Transverse colon (tissue), 4 donors: Measurements from ENCODE around the gene GSG1L. TPM values are rescaled to one million over a fixed set of nuclear protein-coding genes. Genes with fewer than 3 reads are reported as not detected.

Source experiments
- DNase-seq: peaks from one replicate; pipeline ENCODE4 v3.0.0-alpha.2; 2019
- H3K27ac ChIP-seq, 4 donors: fragments of 200-600 bp; sonication (generic); 2 replicates each; pipeline ENCODE4 v1.5.1; 2016 to 2018; ENCODE audit warnings: inconsistent platforms in 4 of 4
- H3K27me3 ChIP-seq: fragments of 200-600 bp; sonication (generic); 2 replicates; pipeline ENCODE4 v1.5.1; 2017; ENCODE audit warnings: inconsistent platforms
- H3K36me3 ChIP-seq, 4 donors: fragments of 200-600 bp; sonication (generic); 2 replicates each; pipeline ENCODE4 v1.5.1; 2017 to 2019; ENCODE audit warnings: inconsistent platforms in 4 of 4
- H3K4me1 ChIP-seq, 4 donors: fragments of 200-600 bp; sonication (generic); 2 replicates each; pipeline ENCODE4 v1.5.1; 2017 to 2020; ENCODE audit warnings: inconsistent platforms in 4 of 4
- H3K4me3 ChIP-seq, 4 donors: fragments of 200-600 bp; sonication (generic); 1 replicate in 1 of 4; 2 replicates in 3 of 4; pipeline versions ENCODE4 v1.5.1 to v1.6.1; 2017 to 2019; ENCODE audit warnings: inconsistent platforms in 4 of 4
- H3K9me3 ChIP-seq, 2 donors: fragments of 200-600 bp; sonication (generic); 2 replicates each; pipeline ENCODE4 v1.5.1; 2017 to 2019; ENCODE audit warnings: inconsistent platforms in 2 of 2
- EP300 ChIP-seq: sonication (generic); formaldehyde crosslinking; IDR thresholded peaks from one replicate; pipeline ENCODE4 v1.6.1; 2017; ENCODE audit warnings: antibody characterized with exemption, low read depth
- POLR2A ChIP-seq: fragments of 450-650 bp; IDR thresholded peaks from one replicate; pipeline ENCODE4 v1.6.1; 2016; ENCODE audit warnings: antibody characterized with exemption, mild to moderate bottlenecking, moderate library complexity
- POLR2AphosphoS5 ChIP-seq, 3 donors: sonication (generic); formaldehyde crosslinking; IDR thresholded peaks; one replicate each; pipeline ENCODE4 v1.6.1; 2016; ENCODE audit warnings: antibody characterized with exemption in 3 of 3
- WGBS, 2 donors: methylation state at CpG; one replicate each; pipeline ENCODE4 v1.1.5; 2018; ENCODE audit warnings: low coverage in 1 of 2; 5-methylcytosine and 5-hydroxymethylcytosine counted together
- in situ Hi-C, 4 donors: fragments of 200-750 bp; cut with MboI; loops; one replicate each; pipeline versions ENCODE4 v1.15.0 to v1.15.1; 2017; ENCODE audit warnings: low sequenced_read_pairs in 3 of 4, low pct_ligation_motif_present in 1 of 4, low pct_unique_long_range_greater_than_20kb in 1 of 4
- intact Hi-C: fragments of 100-400 bp; cut with DNase I; formaldehyde crosslinking; loops from one replicate; pipeline ENCODE4 v1.15.1; 2023; ENCODE audit warnings: low total_unique reads
- total RNA-seq, 4 donors: library from RNA; depleted of rRNA; stranded (reverse); fragments of >200 nt; gene quantifications; one replicate each; pipeline ENCODE4 v1.1.0, GENCODE V29; 2016
- TF ChIP-seq, protein P1 (sequence below), 5 experiments: fragments of 200-600 bp in 3 of 5; fragments of 450-650 bp in 2 of 5; sonication (generic) in 3 of 5; IDR thresholded peaks; 1 replicate in 2 of 5; 2 replicates in 3 of 5; pipeline ENCODE4 v1.5.1; 2016 to 2017; ENCODE audit warnings: antibody characterized with exemption in 5 of 5, inconsistent platforms in 3 of 5, mild to moderate bottlenecking in 2 of 5, moderate library complexity in 1 of 5

GSG1L gene
- total RNA-seq, 4 donors from 2014 or later: not detected

DNA sequence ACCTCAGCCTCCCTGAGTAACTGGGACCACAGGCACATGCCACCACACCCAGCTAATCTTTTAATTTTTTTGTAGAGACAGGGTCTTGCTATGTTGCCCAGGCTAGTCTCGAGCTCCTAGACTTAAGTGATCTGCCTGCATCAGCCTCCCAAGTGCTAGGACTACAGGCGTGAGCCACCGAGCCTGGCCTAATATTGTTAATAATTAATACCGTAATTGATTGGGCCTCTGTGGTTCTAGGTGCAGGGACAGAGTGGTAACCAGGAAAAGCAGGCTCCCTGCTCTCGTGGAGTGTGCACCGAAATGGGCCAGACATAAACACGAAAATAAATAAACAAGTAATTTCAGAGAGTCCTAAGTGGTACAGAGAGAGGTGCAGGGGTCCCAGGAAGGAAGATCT lies 241.0 kb downstream of the GSG1L start:
- intact Hi-C loops (no loop called here), in situ Hi-C loops (no loop called here)
- H3K4me1 ChIP-seq: no peaks in the 10 kb centered on the region
- no peaks in the 10 kb centered on the region for H3K9me3 ChIP-seq
- no peak for TF ChIP-seq POLR2A
- 44 to 60% methylated on average over 1 to 7 of the region's 7 CpGs for WGBS, 2 donors
- no peaks in the 10 kb centered on the region for H3K36me3 ChIP-seq
- peaks cover 3% of the 10 kb centered on the region for H3K27me3 ChIP-seq
- H3K27ac ChIP-seq: no peak overlapping the region
- DNase-seq: no peak
- no peak overlapping the region for H3K4me3 ChIP-seq

DNA sequence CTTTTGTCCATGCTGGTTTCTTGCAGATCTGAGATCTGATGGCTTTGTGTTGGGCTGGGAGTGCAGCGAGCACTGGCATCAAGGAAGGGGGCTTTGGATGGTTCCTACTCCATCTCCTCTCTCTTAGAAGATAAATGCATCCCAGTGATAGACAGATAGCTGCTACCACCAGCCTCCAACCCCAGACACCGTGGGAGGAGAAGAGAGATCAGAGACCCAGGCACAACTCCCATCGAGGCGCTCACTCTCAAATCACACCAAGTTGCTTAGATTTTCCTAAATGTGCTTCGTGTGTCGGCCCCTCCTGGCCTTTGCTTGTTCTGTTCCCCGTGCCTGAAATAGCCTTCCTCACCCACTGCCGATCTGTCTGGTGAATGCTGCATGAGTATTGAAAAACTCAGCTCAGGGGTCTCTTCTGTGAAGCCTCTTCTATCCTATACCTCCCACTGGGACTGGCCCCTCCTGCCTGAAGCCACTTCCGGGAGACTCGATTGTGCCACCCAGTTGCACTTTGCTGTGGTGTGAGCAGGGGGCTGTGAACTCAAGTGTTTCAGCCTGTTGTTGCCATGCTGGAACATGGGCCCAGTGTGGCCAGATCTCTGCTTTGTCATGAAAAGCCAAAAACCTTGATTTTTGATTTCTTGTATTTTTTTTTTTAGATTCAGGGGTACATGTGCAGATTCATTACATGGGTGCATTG lies 242.7 kb downstream of the GSG1L start:
- no peaks in the 10 kb centered on the region for H3K4me1 ChIP-seq
- intact Hi-C loops (no loop called here), in situ Hi-C loops (no loop called here)
- no peaks in the 10 kb centered on the region for H3K36me3 ChIP-seq
- H3K27ac ChIP-seq: no peak overlapping the region
- no peak overlapping the region for H3K4me3 ChIP-seq
- TF ChIP-seq EP300 (no peak), POLR2A (no peak), POLR2AphosphoS5 (IDR thresholded peaks at IDR 0.05) (no peak)
- TF ChIP-seq, protein P1, sequence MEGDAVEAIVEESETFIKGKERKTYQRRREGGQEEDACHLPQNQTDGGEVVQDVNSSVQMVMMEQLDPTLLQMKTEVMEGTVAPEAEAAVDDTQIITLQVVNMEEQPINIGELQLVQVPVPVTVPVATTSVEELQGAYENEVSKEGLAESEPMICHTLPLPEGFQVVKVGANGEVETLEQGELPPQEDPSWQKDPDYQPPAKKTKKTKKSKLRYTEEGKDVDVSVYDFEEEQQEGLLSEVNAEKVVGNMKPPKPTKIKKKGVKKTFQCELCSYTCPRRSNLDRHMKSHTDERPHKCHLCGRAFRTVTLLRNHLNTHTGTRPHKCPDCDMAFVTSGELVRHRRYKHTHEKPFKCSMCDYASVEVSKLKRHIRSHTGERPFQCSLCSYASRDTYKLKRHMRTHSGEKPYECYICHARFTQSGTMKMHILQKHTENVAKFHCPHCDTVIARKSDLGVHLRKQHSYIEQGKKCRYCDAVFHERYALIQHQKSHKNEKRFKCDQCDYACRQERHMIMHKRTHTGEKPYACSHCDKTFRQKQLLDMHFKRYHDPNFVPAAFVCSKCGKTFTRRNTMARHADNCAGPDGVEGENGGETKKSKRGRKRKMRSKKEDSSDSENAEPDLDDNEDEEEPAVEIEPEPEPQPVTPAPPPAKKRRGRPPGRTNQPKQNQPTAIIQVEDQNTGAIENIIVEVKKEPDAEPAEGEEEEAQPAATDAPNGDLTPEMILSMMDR (IDR thresholded peaks at IDR 0.05): no peak
- H3K27me3 ChIP-seq: peaks cover 3% of the 10 kb centered on the region
- DNase-seq: no peak
- no peaks in the 10 kb centered on the region for H3K9me3 ChIP-seq
- WGBS, 2 donors: 88 to 100% methylated on average over 2 to 10 of the region's 10 CpGs

GRCh38 chr16:27819881-27820610 lies 243.5 kb downstream of the GSG1L start:
- Histone ChIP-seq H3K9me3 (no peaks in the 10 kb centered on the region), H3K27me3 (peaks cover 3% of the 10 kb centered on the region), H3K4me1 (no peaks in the 10 kb centered on the region), H3K27ac (no peak overlapping the region), H3K36me3 (no peaks in the 10 kb centered on the region), H3K4me3 (no peak overlapping the region)
- no peak for TF ChIP-seq POLR2A
- TF ChIP-seq EP300: no peak
- TF ChIP-seq, protein P1 (IDR thresholded peaks at IDR 0.05): no peak
- no peak for TF ChIP-seq POLR2AphosphoS5 (IDR thresholded peaks at IDR 0.05)
- in situ Hi-C loops: no loop called here
- intact Hi-C loops: no loop called here
- 83 to 86% methylated on average over 16 to 20 of the region's 20 CpGs for WGBS, 2 donors
- no peak for DNase-seq

- no peak for TF ChIP-seq POLR2A
- TF ChIP-seq, protein P1 (IDR thresholded peaks at IDR 0.05): no peak
- no peak for TF ChIP-seq POLR2AphosphoS5 (IDR thresholded peaks at IDR 0.05)
- TF ChIP-seq EP300: no peak
- intact Hi-C loops: no loop called here
- 79 to 100% methylated on average over 3 to 13 of the region's 13 CpGs for whole genome bisulfite sequencing, 2 donors
- no peaks in the 10 kb centered on the region for H3K4me1 ChIP-seq
- H3K27ac ChIP-seq: no peak overlapping the region
- H3K36me3 ChIP-seq: no peaks in the 10 kb centered on the region
- H3K27me3 ChIP-seq: peaks cover 3% of the 10 kb centered on the region
- H3K4me3 ChIP-seq: no peak overlapping the region
- in situ Hi-C loops: no loop called here
- no peaks in the 10 kb centered on the region for H3K9me3 ChIP-seq
- DNase-seq: no peak
Observed at GRCh38 chr16:27819356-27819755, 244.2 kb downstream of the GSG1L start.
